Epithelial cell of esophagus (primary cell): ENCODE measurements around the gene WNT16.

Source experiments
- DNase-seq: peaks from one replicate; pipeline ENCODE4 v3.0.0; 2010; ENCODE audit warnings: low read depth
- H3K4me3 ChIP-seq: 2 replicates; pipeline ENCODE4 v1.5.1; 2011; ENCODE audit warnings: mild to moderate bottlenecking, low read length, control low read depth
- TF ChIP-seq, protein P1 (sequence below): IDR thresholded peaks from 2 replicates; pipeline ENCODE4 v1.5.1; 2011; ENCODE audit warnings: low read depth, mild to moderate bottlenecking, low read length, control low read depth, inconsistent platforms; ENCODE audit not compliant: insufficient read depth; ENCODE audit errors: missing control alignments

Gene WNT16

DNA sequence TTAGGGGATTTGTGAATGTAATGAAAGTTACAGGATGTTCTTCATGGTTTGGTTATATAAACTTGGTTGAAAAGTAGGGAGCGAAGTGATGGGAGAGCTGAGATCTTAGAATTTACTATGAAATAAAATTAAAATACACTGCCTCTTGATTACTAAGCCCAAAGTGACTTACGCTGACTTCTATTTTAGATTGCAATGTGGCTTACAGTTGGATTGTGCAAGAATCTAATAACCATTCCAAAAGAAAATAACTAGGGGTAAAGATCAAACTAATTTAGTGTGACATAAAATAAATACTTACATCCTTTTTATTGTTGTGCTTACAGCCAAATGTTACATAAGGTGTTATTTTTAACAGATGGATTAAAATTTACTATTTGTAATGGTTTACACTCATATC is 15.3 kb downstream of the WNT16 start:
- no peak for DNase-seq
- TF ChIP-seq, protein P1, sequence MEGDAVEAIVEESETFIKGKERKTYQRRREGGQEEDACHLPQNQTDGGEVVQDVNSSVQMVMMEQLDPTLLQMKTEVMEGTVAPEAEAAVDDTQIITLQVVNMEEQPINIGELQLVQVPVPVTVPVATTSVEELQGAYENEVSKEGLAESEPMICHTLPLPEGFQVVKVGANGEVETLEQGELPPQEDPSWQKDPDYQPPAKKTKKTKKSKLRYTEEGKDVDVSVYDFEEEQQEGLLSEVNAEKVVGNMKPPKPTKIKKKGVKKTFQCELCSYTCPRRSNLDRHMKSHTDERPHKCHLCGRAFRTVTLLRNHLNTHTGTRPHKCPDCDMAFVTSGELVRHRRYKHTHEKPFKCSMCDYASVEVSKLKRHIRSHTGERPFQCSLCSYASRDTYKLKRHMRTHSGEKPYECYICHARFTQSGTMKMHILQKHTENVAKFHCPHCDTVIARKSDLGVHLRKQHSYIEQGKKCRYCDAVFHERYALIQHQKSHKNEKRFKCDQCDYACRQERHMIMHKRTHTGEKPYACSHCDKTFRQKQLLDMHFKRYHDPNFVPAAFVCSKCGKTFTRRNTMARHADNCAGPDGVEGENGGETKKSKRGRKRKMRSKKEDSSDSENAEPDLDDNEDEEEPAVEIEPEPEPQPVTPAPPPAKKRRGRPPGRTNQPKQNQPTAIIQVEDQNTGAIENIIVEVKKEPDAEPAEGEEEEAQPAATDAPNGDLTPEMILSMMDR: no peak
- no peak overlapping the region for H3K4me3 ChIP-seq

GRCh38 chr7:121344497-121344896 is 15.7 kb downstream of the WNT16 start:
- DNase-seq: no peak
- H3K4me3 ChIP-seq: no peak overlapping the region
- TF ChIP-seq, protein P1: no peak

DNA sequence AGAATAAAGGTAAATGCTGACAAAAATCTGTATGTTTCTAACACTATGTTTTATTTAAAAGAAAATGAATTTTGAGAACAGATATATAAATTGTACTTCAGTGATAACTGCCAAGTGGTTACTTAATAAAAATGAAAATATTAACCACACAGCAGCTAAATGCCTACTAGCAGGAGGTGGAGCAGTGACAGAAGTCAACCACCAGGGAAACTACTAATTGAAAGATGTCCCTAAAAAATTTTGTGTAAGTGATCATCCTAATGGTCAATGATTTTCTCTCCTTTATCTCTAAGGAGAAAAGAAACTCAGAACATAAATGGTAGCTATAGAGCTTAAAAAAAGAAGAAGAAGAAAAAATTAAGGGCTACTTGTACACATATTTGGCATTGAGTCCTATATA is 22.9 kb downstream of the WNT16 start:
- TF ChIP-seq, protein P1: no peak
- DNase-seq: no peak
- no peak overlapping the region for H3K4me3 ChIP-seq

DNA sequence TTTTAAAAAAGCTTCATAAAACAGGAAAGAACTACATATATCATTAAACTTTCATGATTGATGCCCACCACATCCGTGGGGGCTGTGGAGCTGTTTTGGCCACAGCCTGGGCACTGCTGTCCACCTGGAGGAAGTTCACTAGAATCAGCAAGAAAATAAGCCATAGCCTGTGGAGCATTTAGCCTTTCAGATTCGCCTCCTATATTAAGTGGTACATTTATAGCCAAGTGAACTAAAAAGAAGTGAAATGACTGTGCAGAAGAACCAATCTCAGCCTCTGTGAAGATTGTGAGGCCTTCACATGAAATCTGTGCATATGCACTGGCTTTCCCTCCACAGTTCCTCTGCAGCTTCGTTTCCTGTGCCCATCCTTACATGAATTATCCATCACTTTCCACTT is 23.5 kb downstream of the WNT16 start:
- H3K4me3 ChIP-seq: no peak overlapping the region
- DNase-seq: no peak
- TF ChIP-seq, protein P1: no peak

GRCh38 chr7:121355574-121355973 is 26.8 kb downstream of the WNT16 start:
- DNase-seq: no peak
- no peak overlapping the region for H3K4me3 ChIP-seq
- TF ChIP-seq, protein P1: no peak

DNA sequence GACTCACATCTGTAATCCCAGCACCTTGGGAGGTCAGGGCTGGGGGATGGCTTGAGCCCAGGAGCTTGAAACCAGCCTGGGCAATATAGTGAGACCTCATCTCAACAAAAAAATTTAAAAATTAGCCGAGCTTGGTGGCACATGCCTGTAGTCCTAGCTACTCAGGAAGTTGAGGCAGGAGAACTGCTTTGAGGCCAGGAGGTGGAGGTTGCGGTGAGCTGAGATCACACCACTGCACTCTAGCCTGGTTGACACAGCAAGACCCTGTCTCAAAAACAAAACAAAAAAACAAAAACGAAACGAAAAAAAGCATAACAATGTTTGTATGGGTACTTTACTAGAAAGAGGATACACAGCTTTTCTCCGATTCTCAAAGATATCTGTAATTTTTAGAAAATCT is 31.8 kb downstream of the WNT16 start:
- no peak overlapping the region for H3K4me3 ChIP-seq
- no peak for DNase-seq
- TF ChIP-seq, protein P1: no peak

DNA sequence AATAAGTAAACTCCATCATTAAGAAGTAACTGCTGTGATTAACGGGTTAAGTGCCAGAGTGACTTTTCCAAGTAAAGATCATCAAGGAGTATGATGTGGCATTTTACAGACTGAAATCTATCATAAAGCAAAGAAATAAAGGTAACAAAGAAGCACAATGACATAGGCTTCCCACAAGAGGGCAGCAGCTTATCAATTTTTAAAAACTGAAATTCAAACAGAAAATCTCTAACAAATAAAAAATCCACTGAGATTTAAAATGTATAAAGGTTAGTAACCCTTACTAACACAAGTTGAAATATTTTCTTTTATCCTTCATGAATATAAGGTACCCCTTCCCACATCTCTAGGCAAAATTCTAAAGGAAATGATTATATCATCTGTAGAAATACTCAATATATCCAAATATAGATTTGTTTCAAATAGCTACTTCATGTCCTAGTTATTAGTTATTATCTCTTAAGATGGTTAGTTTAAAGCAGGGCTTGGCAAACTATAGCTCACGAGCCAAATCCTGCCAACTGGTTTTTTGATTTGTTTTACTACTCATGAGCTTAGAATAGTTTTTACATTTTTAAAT is 38.1 kb downstream of the WNT16 start:
- H3K4me3 ChIP-seq: no peak overlapping the region
- TF ChIP-seq, protein P1: peak; percentile 60
- DNase-seq: peak; percentile 59
